ENCODE results near the gene NSD2. TPM values are rescaled to one million over a fixed set of nuclear protein-coding genes. Genes with fewer than 3 reads are reported as not detected.
"Not testable (repeated sequence)": the region's sequence is repeated elsewhere in the genome, so short reads cannot be mapped to it uniquely, and the experiment has no call there.

Gene NSD2
- total and polyA plus RNA-seq, 2 donors = 13.8 to 60.5 TPM

DNA sequence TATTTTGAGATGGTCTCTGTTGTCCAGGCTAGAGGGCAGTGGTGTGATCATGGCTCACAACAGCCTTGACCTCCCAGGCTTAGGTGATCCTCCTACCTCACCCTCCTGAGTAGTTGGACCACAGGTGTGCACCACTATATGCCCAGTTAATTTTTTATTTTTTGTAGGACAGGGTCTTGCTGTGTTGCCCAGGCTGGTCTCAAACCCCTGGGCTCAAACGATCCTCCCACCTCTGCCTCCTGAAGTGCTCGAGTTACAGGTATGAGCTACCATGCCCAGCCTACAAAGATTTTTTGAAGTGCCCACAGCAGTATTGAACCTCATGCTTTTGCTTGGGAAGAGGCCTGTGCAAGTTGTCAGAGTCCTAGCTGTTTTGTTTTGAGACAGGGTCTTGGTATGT, 31.1 kb downstream of the NSD2 start:
- 90% methylated on average over 2 of the region's 2 CpGs for WGBS
- Histone ChIP-seq H3K4me3 (ENCODE audit: low read depth, low read length) (no peak overlapping the region), H3K4me1 (ENCODE audit: insufficient read depth) (no peaks in the 10 kb centered on the region), H3K36me3 (ENCODE audit: insufficient read depth) (no peaks in the 10 kb centered on the region), H3K27ac (ENCODE audit: low read depth) (no peak overlapping the region)
- DNase-seq (ENCODE audit: extremely low spot score) = no peak

DNA sequence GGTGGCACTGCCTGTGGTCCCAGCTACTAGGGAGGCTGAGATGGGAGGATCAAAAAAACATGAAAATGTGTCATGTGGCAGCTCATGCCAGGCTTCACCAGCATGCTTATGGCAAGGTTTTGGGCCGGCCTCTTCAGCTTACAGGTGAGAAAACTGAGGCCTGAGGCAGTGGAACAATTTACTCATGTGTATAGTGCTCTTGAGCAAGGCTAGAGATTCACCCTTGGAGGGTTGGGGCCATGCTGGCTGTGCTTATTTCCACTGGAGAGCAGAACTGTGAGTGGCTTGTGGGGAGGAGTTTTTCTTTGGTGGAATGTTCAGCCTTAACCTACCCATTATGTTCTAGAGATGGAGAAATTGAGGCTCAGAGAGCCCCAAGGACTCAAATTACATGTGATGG, 31.8 kb downstream of the NSD2 start:
- Histone ChIP-seq H3K27ac (ENCODE audit: low read depth) (no peak overlapping the region), H3K4me3 (ENCODE audit: low read depth, low read length) (no peak overlapping the region), H3K4me1 (ENCODE audit: insufficient read depth) (no peaks in the 10 kb centered on the region), H3K36me3 (ENCODE audit: insufficient read depth) (no peaks in the 10 kb centered on the region)
- WGBS = 96% methylated on average over 1 of the region's 1 CpG
- DNase-seq (ENCODE audit: extremely low spot score) = no peak

DNA sequence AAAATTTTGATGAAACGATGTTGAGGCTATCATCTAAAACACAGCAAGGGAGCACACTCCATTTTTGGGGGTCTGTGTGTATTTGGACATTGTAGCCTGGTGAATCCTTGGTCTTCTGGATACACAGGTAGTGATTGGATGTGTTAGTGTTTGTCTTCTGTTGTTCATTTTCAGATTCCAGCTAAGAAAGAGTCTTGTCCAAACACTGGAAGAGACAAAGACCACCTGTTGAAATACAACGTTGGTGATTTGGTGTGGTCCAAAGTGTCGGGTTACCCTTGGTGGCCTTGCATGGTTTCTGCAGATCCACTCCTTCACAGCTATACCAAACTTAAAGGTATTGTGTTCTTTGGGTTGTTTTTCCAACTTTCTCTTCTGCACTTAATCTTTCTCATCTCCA, 32.8 kb downstream of the NSD2 start:
- WGBS = 70% methylated on average over 3 of the region's 3 CpGs
- H3K36me3 ChIP-seq (ENCODE audit: insufficient read depth) = no peaks in the 10 kb centered on the region

DNA sequence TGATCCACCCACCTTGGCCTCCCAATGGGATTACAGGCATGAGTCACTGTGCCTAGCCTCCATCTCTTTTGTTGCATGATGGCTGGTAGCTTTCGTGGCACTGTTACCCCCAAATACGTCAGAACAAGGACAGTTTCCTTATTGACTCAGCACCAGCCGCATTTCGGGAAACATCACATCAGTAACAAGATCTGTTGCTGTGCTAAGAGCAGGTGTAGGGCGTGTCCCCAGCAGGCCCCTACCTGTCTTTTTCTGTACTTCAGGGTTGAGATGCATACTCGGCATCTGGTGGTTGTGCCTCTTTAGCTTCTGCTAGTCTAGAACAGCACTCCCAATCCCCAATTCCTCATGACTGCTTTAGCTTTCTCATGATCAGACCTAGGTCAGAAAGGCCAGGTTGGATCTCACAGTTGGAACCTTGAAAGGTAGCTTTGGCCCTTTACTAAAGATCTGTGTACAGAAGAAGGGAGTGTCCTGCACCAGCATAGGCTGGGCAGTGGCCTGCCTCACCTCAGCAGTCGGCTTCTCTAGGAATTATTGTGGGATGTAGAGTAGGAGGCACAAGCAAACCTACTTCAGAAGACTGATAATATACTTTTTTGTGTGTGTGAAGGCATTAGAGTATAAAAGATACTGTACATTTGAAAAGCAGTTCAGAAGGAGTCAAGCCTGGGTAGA, 36.8 kb downstream of the NSD2 start:
- Histone ChIP-seq H3K4me3 (ENCODE audit: low read depth, low read length) (no peak overlapping the region), H3K4me1 (ENCODE audit: insufficient read depth) (no peaks in the 10 kb centered on the region), H3K36me3 (ENCODE audit: insufficient read depth) (no peaks in the 10 kb centered on the region), H3K27ac (ENCODE audit: low read depth) (no peak overlapping the region)
- 86% methylated on average over 7 of the region's 7 CpGs for WGBS
- DNase-seq (ENCODE audit: extremely low spot score) = peak; percentile 60

More for the DNA sequence above, 32.8 kb downstream of the NSD2 start:
- DNase-seq (ENCODE audit: extremely low spot score) = no peak
- Histone ChIP-seq H3K4me1 (ENCODE audit: insufficient read depth) (no peaks in the 10 kb centered on the region), H3K27ac (ENCODE audit: low read depth) (no peak overlapping the region), H3K4me3 (ENCODE audit: low read depth, low read length) (no peak overlapping the region)

DNA sequence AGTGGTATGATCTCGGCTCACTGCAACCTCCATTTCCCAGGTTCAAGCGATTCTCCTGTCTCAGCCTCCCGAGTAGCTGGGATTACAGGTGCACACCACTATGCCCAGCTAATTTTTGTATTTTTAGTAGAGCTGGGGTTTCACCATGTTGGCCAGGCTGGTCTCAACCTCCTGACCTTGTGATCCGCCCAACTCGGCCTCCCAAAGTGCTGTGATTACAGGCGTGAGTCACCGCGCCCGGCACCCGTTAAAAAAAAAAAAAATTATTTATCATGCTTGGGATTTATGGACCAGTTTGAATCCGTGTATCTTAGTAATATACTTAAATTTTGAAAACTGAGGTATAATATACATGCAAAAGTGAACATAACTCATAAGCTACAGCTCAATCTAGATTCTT, 38.5 kb downstream of the NSD2 start:
- not testable (repeated sequence) for H3K4me3 ChIP-seq (ENCODE audit: low read depth, low read length); H3K27ac ChIP-seq (ENCODE audit: low read depth); H3K36me3 ChIP-seq (ENCODE audit: insufficient read depth); H3K4me1 ChIP-seq (ENCODE audit: insufficient read depth); DNase-seq (ENCODE audit: extremely low spot score)
- 96% methylated on average over 11 of the region's 11 CpGs for WGBS

DNA sequence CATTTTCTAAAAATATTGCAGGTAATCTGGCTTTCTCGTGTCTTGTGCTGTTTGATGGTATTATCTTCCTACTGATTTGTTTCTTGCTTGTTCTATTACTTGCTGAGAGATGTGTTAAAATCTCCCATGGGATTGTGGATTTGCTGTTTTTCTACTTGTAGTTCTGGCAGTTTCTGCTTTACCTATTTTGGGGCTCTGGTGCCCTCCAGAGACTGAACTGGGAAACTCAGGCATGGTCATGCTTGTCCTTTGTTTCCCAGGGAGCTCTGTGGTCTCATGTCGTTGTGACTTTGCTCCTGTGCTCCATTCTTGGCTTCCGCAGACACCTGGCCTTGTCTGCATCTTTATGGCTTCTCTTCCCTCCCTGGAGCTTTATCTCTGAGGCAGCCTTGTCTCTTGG, 39.5 kb downstream of the NSD2 start:
- Histone ChIP-seq H3K36me3 (ENCODE audit: insufficient read depth) (no peaks in the 10 kb centered on the region), H3K4me3 (ENCODE audit: low read depth, low read length) (no peak overlapping the region), H3K4me1 (ENCODE audit: insufficient read depth) (no peaks in the 10 kb centered on the region), H3K27ac (ENCODE audit: low read depth) (no peak overlapping the region)
- no peak for DNase-seq (ENCODE audit: extremely low spot score)
- WGBS = 39% methylated on average over 3 of the region's 3 CpGs

DNA sequence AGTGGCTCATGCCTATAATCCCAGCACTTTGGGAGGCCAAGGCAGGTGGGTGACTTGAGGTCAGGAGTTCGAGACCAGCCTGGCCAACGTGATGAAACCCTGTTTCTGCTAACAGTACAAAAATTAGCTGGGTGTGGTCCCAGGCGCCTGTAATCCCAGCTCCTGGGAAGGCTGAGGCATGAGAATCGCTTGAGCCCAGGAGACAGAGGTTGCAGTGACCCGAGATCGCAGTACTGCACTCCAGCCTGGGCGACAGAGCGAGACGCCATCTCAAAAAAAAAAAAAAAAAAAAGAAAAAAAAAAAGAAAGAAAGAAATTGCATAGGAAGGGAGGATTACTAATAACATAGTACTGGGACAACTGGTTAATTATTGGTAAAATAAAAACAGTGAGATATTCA, 40.1 kb downstream of the NSD2 start:
- WGBS = 89% methylated on average over 9 of the region's 9 CpGs
- not testable (repeated sequence) for H3K27ac ChIP-seq (ENCODE audit: low read depth); DNase-seq (ENCODE audit: extremely low spot score); H3K4me1 ChIP-seq (ENCODE audit: insufficient read depth); H3K4me3 ChIP-seq (ENCODE audit: low read depth, low read length); H3K36me3 ChIP-seq (ENCODE audit: insufficient read depth)

DNA sequence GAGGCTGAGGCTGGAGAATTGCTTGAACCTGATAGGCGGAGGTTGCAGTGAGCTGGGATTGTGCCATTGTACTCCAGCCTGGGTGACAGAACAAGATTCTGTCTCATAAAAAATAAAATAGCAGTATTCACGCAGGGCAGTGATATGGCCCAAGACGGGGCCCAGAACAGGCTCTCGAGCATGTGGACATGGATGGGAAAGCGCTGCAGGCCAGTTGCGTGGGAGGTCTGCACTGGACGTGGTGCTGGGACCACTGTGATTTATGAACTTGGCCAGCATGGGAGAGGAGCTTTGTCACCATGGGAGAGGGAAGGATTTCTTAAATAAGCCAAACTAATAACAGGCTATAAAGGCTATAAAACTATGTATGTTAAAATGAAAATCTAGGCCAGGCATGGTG, 51.6 kb downstream of the NSD2 start:
- WGBS = 88% methylated on average over 7 of the region's 7 CpGs
- DNase-seq (ENCODE audit: extremely low spot score) = no peak
- Histone ChIP-seq H3K4me1 (ENCODE audit: insufficient read depth) (no peaks in the 10 kb centered on the region), H3K36me3 (ENCODE audit: insufficient read depth) (no peaks in the 10 kb centered on the region), H3K27ac (ENCODE audit: low read depth) (no peak overlapping the region), H3K4me3 (ENCODE audit: low read depth, low read length) (no peak overlapping the region)

DNA sequence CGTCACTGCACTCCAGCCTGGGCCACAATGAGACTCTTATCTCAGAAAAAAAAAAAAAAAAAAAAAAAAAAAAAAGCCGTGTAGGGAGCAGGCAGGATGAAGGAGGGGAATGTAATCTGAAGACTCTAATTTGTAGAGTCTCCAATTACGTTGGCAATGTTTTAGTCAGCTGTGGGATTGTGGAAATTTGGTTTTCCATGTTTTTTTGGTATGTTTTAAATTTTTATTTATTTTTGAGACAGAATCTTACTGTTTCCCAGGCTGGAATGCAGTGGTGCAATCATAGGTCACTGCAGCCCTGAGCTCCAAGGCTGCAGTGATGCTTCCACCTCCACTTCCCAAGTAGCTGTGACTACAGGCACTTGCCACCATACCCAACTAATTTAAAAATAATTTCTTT, 56.5 kb downstream of the NSD2 start:
- DNase-seq (ENCODE audit: extremely low spot score) = no peak
- 75% methylated on average over 3 of the region's 3 CpGs for WGBS
- Histone ChIP-seq H3K36me3 (ENCODE audit: insufficient read depth) (no peaks in the 10 kb centered on the region), H3K27ac (ENCODE audit: low read depth) (no peak overlapping the region), H3K4me3 (ENCODE audit: low read depth, low read length) (no peak overlapping the region), H3K4me1 (ENCODE audit: insufficient read depth) (no peaks in the 10 kb centered on the region)

DNA sequence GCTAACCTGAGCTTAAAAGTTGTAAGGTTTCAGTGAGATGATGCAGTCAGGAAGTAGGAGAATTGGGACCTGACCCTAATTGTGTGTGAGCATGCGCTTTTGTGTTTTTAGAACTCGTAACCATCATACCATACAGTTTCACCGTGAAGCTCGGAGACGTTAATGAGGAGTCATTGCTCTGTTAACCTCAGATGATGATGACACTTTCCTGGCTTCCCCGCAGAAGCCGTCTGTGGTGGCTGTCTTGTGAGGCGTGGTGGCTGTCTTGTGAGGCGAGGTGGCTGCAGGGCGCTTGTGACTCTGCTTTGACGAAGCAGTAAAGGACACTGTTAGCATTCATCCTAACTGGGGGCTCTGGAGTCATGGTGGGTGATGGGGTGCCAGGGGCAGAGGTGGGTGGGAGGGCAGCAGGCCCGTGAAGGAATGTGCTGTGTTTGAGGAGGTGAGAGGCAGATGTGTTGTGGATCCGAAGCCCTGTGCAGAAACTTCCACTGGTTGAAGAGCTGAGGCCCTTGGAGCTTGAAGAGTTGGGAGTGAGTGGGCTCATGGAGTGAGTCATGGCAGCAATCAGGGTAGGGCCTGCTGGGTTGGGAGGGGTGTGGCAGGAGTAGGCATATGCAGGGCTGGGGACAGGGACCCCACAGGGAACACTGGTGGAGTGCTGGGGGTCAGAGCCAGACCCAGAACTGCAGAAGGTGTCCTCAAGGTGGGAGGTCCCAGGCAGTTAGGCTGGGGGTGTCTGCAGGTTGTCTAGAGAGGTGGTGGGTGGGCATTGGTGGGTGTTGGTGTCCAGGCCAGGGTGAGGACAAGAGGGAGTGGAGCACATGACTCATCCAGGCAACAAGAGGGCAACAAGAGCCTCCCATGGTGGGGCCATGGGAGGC, 57.4 kb downstream of the NSD2 start:
- Histone ChIP-seq H3K27ac (ENCODE audit: low read depth) (no peak overlapping the region), H3K36me3 (ENCODE audit: insufficient read depth) (no peaks in the 10 kb centered on the region), H3K4me1 (ENCODE audit: insufficient read depth) (no peaks in the 10 kb centered on the region), H3K4me3 (ENCODE audit: low read depth, low read length) (no peak overlapping the region)
- 91% methylated on average over 13 of the region's 13 CpGs for WGBS
- DNase-seq (ENCODE audit: extremely low spot score) = no peak

DNA sequence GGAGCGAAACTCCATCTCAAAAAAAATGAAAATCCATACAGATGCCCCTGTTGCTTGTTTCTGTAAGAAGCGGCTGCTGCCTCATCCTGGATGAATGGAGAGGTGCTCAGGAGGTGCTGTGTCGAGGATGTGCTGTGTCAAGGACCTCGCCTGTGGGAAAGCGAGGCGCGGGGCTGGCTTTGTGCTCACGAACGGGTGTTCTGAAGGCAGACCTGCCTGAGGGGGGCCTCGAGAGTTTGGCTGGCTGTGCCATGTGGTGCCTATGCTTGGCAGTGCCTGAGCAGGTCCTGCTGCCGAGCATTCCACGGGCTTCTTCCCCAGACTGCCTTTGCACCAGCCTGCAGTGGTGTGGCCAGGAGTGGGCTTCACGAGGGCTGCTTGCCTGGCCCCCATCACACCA, 61.5 kb downstream of the NSD2 start:
- Histone ChIP-seq H3K27ac (ENCODE audit: low read depth) (no peak overlapping the region), H3K36me3 (ENCODE audit: insufficient read depth) (peaks cover 2% of the 10 kb centered on the region), H3K4me1 (ENCODE audit: insufficient read depth) (no peaks in the 10 kb centered on the region), H3K4me3 (ENCODE audit: low read depth, low read length) (no peak overlapping the region)
- no peak for DNase-seq (ENCODE audit: extremely low spot score)
- WGBS = 95% methylated on average over 13 of the region's 13 CpGs

DNA sequence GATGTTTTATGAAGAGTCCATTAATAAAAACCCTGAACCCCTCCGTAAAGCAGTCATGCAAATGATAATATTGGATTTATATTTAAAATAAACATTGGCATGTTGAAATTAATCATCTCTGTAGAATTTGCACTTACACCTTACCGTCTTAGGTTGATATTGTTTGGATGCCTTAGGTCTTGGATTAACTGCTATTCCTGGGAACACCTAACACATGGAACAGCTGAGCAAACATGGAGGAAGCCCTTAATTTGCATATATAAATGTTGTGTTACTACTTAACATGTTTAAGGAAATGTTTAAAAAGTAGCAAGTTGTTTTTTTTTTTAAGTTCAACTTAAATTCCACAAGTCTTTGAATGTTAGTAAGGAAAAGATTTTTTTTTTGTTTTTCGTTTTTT, 62.5 kb downstream of the NSD2 start:
- 93% methylated on average over 3 of the region's 3 CpGs for WGBS
- H3K27ac ChIP-seq (ENCODE audit: low read depth) = no peak overlapping the region
- no peak overlapping the region for H3K4me3 ChIP-seq (ENCODE audit: low read depth, low read length)
- DNase-seq (ENCODE audit: extremely low spot score) = no peak
- H3K4me1 ChIP-seq (ENCODE audit: insufficient read depth) = no peaks in the 10 kb centered on the region
- peaks cover 2% of the 10 kb centered on the region for H3K36me3 ChIP-seq (ENCODE audit: insufficient read depth)

DNA sequence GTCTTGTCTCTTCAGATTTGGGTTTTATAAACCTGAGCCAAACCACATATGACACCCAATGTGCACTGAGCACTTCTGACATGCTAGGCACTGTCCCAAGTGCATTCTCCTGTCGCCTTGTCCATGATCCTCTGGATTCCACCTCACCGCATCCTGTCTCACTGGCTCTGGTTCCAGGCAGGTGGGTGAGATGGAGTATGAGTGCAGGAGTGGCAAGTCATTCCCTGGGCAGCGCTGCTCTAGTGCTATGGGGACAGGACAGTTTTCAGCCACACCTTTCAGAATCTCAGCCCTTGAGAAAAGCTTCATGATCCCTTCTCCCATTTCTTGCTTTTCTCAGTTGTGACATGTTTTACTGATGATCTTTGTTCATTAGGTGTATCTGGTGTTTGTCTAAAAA, 66.4 kb downstream of the NSD2 start:
- Histone ChIP-seq H3K4me1 (ENCODE audit: insufficient read depth) (no peaks in the 10 kb centered on the region), H3K4me3 (ENCODE audit: low read depth, low read length) (no peak overlapping the region), H3K27ac (ENCODE audit: low read depth) (no peak overlapping the region), H3K36me3 (ENCODE audit: insufficient read depth) (peaks cover 2% of the 10 kb centered on the region)
- 96% methylated on average over 3 of the region's 3 CpGs for WGBS
- no peak for DNase-seq (ENCODE audit: extremely low spot score)

DNA sequence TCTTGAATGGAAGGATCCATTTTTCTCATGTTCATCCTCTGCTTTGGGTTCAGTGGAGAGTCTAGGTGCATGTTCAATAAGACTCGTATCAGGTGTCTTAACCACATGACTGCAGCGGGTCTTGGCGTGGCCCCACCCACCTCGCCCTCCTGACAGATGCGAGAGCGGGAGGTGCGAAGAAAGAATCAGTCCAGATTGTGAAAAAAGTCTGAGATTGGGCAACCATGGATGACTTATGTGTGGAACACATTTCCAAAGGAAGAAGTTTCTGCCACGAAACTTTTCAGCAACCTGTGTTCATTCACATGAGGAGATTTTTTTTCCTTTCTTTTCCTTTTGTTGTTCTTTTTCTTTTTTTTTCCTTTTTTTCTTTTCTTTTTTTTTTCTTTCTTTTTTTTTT, 66.8 kb downstream of the NSD2 start:
- Histone ChIP-seq H3K27ac (ENCODE audit: low read depth) (no peak overlapping the region), H3K4me3 (ENCODE audit: low read depth, low read length) (no peak overlapping the region), H3K36me3 (ENCODE audit: insufficient read depth) (peaks cover 2% of the 10 kb centered on the region), H3K4me1 (ENCODE audit: insufficient read depth) (no peaks in the 10 kb centered on the region)
- 98% methylated on average over 8 of the region's 8 CpGs for WGBS
- DNase-seq (ENCODE audit: extremely low spot score) = no peak
